HG03354 (cell line): ENCODE results near the gene MAP3K9.
"Not testable (repeated sequence)": the region's sequence is repeated elsewhere in the genome, so short reads cannot be mapped to it uniquely, and the experiment has no call there.

Source experiments
- ATAC-seq: cut with Tn5 transposase; IDR thresholded peaks from one replicate; pipeline ENCODE4 v1.9.1; 2021; ENCODE audit warnings: mild to moderate bottlenecking; ENCODE audit not compliant: unreplicated experiment, poor library complexity, severe bottlenecking

Gene MAP3K9

DNA sequence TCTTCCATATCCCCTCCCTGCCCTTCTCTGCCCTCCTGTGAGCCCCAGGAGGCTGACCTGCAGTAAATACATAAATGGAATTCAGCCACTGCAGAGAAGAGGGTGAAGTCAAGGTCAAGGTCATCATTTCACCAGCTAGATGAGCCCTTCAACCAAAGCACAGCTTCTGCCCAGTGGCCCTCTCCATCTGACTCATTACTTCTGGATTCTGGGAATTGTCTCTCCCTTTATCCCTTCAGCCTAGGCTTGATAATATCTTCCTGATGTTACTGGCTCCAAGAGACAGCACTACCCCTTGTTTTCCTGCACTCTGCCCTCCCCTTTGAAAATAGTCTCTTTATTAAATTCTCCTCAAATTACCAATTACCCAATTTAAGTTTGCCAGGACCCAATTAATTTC is 103.1 kb downstream of the MAP3K9 start:
- ATAC-seq = no peak

- no peak for ATAC-seq
Observed at GRCh38 chr14:70704960-70705359, 104.4 kb downstream of the MAP3K9 start.

DNA sequence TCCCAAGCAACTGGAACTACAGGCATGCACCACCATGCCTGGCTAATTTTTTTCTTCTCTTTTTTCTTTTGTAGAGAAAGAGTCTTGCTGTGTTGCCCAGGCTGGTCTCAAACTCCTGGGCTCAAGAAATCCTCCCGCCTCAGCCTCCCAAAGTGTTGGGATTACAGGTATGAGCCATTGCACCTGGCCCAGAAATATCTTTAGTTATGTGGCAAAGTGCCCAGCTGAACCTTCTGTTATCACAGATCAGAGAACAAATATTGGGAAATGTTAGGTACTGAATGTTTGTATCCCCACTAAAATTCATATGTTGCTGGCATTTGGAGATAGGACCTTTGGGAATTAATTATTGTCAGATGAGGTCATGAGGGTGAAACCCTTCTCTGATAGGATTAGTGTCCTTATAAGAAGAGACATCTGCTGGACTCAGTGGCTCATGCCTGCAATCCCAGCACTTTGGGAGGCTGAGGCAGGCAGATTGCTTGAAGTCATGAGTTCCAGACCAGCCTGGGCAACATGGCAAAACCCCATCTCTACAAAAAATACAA is 105.6 kb downstream of the MAP3K9 start:
- not testable (repeated sequence) for ATAC-seq

- ATAC-seq = no peak
Observed at GRCh38 chr14:70702161-70702560, 107.2 kb downstream of the MAP3K9 start.

GRCh38 chr14:70701610-70702009 is 107.7 kb downstream of the MAP3K9 start:
- ATAC-seq = no peak

DNA sequence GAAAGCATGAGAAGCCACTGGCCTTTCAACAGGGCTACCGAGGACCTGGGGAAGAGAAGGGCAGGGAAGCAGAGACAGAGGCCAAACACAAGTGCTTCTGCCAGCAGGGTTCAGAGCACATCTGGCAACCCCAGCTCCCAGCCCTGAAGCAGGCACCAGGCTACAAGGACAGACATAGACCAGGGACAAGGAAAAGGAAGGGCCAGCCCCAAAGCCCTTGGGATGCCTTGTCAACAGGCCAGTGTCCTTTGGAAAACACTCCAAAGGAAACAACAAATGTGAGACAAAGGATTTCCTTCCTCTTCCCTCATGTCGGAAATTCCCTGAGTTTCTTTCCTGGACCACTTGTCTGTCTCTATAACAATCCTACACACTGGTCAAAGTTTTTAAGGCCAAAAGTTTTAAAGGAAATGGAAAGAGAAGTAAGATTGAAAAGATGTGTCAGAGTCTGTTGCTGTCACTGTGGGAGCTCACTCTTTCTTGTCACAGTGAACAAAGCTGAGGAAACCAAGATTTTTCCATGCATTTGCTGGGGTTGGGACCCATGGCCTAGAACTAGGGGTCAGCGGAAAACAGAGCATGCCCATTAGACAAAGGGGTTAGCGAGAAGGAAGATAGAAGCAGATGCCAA is 108.2 kb downstream of the MAP3K9 start:
- no peak for ATAC-seq

DNA sequence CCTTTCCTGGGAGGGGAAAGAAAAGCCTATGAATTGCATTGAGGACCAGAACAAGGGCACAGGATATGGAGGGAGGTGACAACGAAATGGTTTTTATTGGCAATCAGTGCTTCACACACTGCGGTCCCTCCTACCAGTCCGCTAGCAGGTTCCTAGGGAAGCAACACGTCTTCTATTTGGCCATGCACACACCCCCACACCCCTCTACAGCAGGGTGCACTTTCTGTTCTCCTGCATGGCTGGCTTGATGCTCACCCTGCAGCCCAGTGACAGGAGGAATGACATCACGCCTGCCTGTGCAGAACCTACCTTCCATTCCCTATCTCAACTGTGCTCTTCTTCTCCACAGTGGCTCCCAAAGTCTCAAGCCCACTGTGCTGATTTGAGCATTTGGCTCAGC is 109.7 kb downstream of the MAP3K9 start:
- ATAC-seq = no peak

DNA sequence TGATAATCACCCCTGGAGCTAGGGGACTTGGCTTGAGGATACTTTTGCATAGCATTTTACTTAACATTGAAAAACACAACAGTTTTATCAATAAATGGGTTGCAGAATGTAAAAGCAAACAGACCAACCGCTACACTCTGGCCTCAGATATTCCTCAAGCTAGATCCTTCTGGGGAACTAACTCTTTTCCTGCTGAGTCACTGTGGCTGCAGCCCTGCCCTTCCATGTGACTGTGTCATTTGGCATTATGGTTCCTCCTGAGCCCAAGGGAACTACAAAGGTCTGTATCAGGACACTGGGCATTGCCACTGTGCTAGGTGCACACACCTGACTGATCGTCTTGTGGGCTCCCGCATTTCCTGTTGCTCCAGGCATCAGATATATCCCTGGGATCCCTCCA is 111.0 kb downstream of the MAP3K9 start:
- no peak for ATAC-seq

DNA sequence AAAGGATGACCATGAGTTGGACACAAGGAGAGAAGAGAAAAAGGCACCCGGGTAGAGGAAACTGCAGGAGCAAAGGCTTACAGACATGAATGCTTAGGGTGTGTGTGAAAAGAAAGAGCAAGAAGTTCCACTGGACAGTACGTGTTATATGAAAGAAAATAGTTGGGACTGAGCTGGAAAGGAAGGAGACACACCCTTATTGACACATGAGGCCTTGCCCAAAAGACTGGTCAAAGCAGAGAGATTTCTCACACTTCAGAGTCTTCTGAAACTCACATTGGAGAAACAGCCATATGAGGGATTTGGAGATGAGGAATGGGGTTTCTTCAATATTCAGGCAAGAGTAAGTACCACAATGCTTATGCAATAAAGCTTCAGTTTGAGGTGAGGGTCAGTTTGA is 111.6 kb downstream of the MAP3K9 start:
- no peak for ATAC-seq

- ATAC-seq = no peak
Observed at GRCh38 chr14:70696026-70696425, 113.3 kb downstream of the MAP3K9 start.

GRCh38 chr14:70692210-70692609 is 117.1 kb downstream of the MAP3K9 start:
- ATAC-seq = no peak

DNA sequence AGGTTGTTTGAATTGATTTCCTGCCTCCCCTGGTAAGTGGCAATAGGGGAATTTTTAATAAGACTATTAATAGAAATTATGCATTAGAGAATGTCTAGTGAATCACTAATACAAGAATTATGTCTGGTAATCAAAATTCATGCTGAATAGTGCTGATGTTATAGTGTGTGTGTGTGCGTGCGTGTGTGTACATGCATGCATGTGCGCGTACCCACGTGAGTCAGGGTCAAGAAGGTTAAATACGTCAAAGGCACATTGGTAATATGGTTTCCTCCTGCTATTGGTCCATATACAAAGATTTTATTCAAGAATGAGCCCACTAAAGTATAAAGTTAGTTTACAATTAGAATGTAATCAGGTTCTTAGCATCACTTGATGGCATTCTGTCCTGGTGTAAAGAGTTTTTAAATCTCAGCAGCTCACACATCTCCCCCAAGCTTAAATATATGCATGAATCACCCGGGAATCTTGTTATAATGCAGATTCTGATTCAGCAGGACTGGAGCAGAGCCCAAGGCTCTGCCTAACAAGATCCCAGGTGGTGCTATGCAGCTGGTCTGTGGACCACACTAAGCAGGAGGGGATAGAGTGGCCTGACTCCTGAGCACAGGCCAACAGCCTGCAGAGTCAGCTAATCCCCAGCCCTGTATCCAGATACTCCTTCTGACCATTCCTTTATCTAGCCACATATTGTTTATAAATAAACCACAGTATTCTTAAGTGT is 123.7 kb downstream of the MAP3K9 start:
- ATAC-seq = no peak

DNA sequence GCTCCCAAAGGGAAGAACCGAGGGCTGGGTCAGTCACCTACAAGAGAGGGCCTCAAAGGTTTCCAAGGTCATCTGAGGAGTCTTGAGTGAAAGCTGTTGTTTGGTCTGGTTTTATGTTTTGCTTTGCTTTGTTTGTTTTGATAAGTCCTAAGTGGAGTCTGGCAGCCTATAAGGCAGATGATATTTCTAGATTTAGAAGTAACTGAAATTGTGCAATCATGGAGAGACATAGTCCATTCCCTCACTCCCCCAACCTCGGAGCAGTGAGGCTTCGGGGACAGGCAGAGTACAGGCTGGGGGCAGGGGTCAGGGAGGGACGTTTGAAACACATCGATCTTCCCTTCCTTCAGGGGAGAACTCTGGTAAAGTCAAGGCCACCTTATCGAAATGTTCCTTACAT is 125.3 kb downstream of the MAP3K9 start:
- ATAC-seq = no peak

- ATAC-seq = no peak
Observed at GRCh38 chr14:70680748-70681147, 128.6 kb downstream of the MAP3K9 start.

DNA sequence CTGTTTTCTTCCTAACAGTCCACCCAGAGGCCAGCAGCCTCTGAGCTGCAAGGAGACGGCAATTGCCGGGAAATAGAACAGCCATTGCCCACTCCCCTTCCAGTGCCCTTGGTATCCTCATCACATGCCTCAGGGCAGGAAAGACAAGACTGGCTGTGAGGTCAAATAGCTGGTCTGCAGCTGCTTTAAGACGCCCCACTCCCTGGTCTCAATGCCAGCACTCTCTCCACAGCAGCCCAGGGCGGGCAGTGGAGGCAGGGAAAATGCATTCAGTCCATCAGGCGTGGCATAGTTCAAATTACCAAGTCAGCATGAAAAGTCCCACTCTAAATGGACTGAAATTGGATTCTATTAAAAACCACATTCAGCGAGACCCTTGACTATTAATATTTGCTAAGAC is 132.0 kb downstream of the MAP3K9 start:
- no peak for ATAC-seq
